MM.1S (cell line): ENCODE results near the gene COL28A1.

ENCODE experiments used
- CTCF ChIP-seq: fragments of 300-600 bp; sonication (generic); IDR thresholded peaks from 2 replicates; pipeline ENCODE4 v1.5.1; 2016; ENCODE audit warnings: antibody characterized with exemption, low read length, mixed read lengths
- EZH2 ChIP-seq: fragments of 300-600 bp; sonication (generic); optimal IDR thresholded peaks from 2 replicates; pipeline ENCODE3; 2017; ENCODE audit warnings: low read depth, mild to moderate bottlenecking, antibody characterized with exemption, low read length, mixed read lengths
- EZH2phosphoT487 ChIP-seq: fragments of 300-600 bp; sonication (generic); IDR thresholded peaks from 2 replicates; pipeline ENCODE4 v1.6.1; 2018; ENCODE audit warnings: antibody characterized with exemption, low read length

DNA sequence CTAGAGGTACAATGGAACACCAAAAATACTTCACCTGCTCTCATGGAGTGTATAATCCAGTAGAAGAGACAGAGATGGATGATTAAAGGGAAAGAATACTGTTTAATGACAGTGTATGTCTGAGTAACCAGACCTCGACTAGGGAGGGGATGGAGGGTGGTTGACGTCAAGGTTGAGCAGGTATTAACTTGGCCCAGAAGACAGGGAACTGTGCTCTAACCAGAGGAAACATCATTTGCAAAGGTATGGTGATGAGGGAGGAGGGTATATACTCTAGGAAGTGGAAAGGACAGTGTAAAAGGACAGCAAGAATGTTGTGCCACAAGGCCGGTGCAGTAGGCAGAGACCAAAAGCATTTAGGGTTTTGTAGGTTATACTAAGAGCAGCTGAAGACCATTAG is 33.9 kb upstream of the COL28A1 start:
- TF ChIP-seq CTCF (no peak), EZH2 (no peak), EZH2phosphoT487 (no peak)
